SK-N-MC (cell line): ENCODE measurements around the gene GPR62.

Source experiments
- EZH2 ChIP-seq: fragments of 200-600 bp; sonication (generic); IDR thresholded peaks from one replicate; pipeline ENCODE4 v1.6.1; 2017; ENCODE audit warnings: antibody characterized with exemption
- POLR2AphosphoS5 ChIP-seq: IDR thresholded peaks from 2 replicates; pipeline ENCODE4 v1.6.1; 2012; ENCODE audit warnings: mild to moderate bottlenecking, low read depth, low read length, borderline replicate concordance

GRCh38 chr3:51995346-51996163, 40.4 kb downstream of the GPR62 start, which contains the start of gene RPL29:
- TF ChIP-seq EZH2 (no peak), POLR2AphosphoS5 (peak; percentile 96)
